ENCODE results near the gene LRP1.

LRP1 gene

DNA sequence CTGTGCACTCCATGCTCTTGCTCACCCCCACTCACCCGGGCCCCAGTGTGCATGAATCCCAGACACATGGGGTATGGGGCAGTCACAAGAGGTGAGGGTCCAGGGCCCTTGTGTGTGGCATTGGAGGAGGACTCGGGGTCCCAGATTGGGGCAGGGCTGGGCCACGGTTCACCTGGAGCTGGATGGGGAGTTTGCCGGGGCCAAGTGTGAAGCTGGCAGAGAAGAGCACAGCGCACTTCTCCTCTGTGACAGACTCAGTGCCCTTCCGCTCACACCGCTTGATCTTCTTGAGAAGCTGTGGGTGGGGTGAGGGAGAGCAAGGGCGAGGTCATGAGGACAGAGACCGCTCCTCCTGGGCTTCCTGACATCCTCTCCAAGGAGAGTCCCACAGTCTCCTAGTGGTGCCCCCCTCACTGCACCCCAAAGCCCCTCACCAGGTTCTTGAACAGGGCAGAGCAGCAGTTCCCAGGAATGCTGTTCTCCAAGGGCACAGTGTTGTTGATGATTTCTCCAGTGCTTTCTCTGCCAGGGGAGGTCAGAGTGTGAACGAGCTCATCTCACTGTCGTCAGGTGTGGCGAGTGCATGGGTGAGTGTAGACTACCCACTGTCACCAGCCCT lies 23.9 kb upstream of the LRP1 start:
- TF ChIP-seq EZH2phosphoT487 (IDR thresholded peaks at IDR 0.05; ENCODE audit: low read depth), result no peak
- TF ChIP-seq, protein P1, sequence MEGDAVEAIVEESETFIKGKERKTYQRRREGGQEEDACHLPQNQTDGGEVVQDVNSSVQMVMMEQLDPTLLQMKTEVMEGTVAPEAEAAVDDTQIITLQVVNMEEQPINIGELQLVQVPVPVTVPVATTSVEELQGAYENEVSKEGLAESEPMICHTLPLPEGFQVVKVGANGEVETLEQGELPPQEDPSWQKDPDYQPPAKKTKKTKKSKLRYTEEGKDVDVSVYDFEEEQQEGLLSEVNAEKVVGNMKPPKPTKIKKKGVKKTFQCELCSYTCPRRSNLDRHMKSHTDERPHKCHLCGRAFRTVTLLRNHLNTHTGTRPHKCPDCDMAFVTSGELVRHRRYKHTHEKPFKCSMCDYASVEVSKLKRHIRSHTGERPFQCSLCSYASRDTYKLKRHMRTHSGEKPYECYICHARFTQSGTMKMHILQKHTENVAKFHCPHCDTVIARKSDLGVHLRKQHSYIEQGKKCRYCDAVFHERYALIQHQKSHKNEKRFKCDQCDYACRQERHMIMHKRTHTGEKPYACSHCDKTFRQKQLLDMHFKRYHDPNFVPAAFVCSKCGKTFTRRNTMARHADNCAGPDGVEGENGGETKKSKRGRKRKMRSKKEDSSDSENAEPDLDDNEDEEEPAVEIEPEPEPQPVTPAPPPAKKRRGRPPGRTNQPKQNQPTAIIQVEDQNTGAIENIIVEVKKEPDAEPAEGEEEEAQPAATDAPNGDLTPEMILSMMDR (IDR thresholded peaks at IDR 0.05; ENCODE audit: low read depth, low read length), result no peak
- Histone ChIP-seq H3K79me2 (ENCODE audit: low read length) (peaks cover 34% of the 10 kb centered on the region), H3K4me3 (ENCODE audit: low read length) (no peak overlapping the region), H3K9ac (ENCODE audit: low read length) (no peak overlapping the region), H3K27ac (ENCODE audit: low read length) (no peak overlapping the region), H3K4me1 (ENCODE audit: low read length) (peaks cover 3% of the 10 kb centered on the region), H3K27me3 (ENCODE audit: low read depth, low read length) (no peaks in the 10 kb centered on the region), H3K36me3 (replicated peaks; ENCODE audit: low read depth, low read length) (peaks cover 74% of the 10 kb centered on the region), H4K20me1 (ENCODE audit: insufficient read depth, low read length) (peaks cover 28% of the 10 kb centered on the region), H3K9me3 (ENCODE audit: insufficient read depth, low read length) (no peaks in the 10 kb centered on the region), H2AFZ (ENCODE audit: low read depth, low read length) (no peak overlapping the region), H3K4me2 (ENCODE audit: low read length) (no peak overlapping the region)

DNA sequence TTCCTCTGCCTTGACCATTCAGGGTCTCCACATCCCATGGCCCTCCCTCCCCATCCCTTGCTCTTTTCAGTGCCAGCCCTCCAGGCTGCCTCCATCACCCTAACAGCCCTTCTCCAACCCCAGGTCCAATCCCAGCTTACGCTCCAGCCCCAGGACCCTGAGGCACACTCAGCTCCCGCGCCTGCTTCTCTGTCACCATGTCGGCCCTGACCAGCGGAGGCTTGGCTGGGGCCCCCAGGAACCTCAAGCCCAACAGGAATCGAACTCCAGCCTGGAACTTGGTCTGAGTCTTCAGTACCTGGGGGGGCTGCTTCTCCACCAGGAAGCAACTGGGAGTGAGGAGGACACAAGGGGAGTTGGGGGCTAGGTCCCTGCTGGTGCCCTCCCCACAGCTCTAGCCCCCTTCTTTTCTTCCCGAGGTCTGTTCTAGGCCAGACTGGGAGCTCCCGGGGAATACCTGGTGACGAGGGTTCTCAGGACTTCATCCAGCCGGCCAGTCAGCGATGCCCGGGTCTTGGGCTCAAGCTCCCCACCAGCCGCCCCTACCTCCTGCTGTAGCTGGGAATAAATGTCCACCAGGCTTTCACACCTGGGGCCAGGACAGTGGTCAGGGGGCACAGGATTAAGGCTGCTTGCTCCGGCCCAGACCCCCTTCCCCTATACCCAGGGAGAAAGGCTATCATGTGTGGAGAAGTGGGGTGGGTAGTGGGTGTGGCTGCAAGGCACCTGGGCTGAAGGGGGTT lies 23.1 kb upstream of the LRP1 start:
- Histone ChIP-seq H3K4me2 (ENCODE audit: low read length) (no peak overlapping the region), H3K4me3 (ENCODE audit: low read length) (no peak overlapping the region), H3K4me1 (ENCODE audit: low read length) (peaks cover 10% of the 10 kb centered on the region), H3K79me2 (ENCODE audit: low read length) (peaks cover 41% of the 10 kb centered on the region), H3K36me3 (replicated peaks; ENCODE audit: low read depth, low read length) (peaks cover 74% of the 10 kb centered on the region), H2AFZ (ENCODE audit: low read depth, low read length) (no peak overlapping the region), H4K20me1 (ENCODE audit: insufficient read depth, low read length) (peaks cover 35% of the 10 kb centered on the region), H3K27me3 (ENCODE audit: low read depth, low read length) (no peaks in the 10 kb centered on the region), H3K27ac (ENCODE audit: low read length) (no peak overlapping the region), H3K9ac (ENCODE audit: low read length) (no peak overlapping the region), H3K9me3 (ENCODE audit: insufficient read depth, low read length) (no peaks in the 10 kb centered on the region)
- TF ChIP-seq EZH2phosphoT487 (IDR thresholded peaks at IDR 0.05; ENCODE audit: low read depth), result no peak
- TF ChIP-seq, protein P1 (IDR thresholded peaks at IDR 0.05; ENCODE audit: low read depth, low read length), result no peak

DNA sequence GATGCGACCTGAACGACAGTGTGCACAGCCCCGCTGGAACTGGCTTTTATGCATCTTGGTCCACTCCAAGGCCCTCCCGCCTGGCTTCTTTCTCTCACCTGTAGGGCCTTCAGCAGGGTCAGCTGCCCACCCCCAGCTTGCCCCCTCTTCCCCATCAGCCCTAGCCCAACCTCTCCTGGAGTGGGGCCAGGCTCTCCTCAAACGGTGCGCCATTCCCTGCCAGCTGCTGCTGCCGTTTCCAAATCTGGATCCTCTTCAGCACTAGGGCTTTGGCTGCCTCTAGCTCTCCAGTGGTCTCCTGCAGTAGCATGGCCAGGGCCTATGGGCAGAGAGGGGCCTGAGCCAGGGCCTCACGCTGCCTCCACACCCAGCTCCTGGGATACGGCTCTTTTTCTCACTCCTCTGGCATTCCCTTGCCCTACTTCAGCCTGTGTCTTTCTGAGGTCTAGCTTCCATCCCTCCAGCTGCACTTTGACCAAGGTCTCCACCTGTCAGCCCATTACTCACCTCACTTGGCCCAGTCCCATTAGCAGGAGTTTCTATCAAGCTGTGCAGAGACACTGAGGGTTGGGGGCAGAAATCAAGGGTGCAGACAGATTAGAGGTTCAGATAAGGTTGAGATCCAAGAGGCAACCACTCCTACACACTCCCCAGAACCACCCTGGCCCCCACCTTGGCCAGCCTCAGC lies 22.1 kb upstream of the LRP1 start:
- Histone ChIP-seq H3K27ac (ENCODE audit: low read length) (no peak overlapping the region), H2AFZ (ENCODE audit: low read depth, low read length) (no peak overlapping the region), H3K36me3 (replicated peaks; ENCODE audit: low read depth, low read length) (peaks cover 71% of the 10 kb centered on the region), H4K20me1 (ENCODE audit: insufficient read depth, low read length) (peaks cover 35% of the 10 kb centered on the region), H3K4me3 (ENCODE audit: low read length) (no peak overlapping the region), H3K4me2 (ENCODE audit: low read length) (no peak overlapping the region), H3K79me2 (ENCODE audit: low read length) (peaks cover 51% of the 10 kb centered on the region), H3K27me3 (ENCODE audit: low read depth, low read length) (no peaks in the 10 kb centered on the region), H3K9me3 (ENCODE audit: insufficient read depth, low read length) (no peaks in the 10 kb centered on the region), H3K4me1 (ENCODE audit: low read length) (peaks cover 10% of the 10 kb centered on the region), H3K9ac (ENCODE audit: low read length) (no peak overlapping the region)
- TF ChIP-seq, protein P1 (IDR thresholded peaks at IDR 0.05; ENCODE audit: low read depth, low read length), result no peak
- TF ChIP-seq EZH2phosphoT487 (IDR thresholded peaks at IDR 0.05; ENCODE audit: low read depth), result no peak

Data from OCI-LY3 (cell line).